Omental fat pad (tissue), 4 donors: Measurements from ENCODE around the gene BTRC. TPM values are rescaled to one million over a fixed set of nuclear protein-coding genes. Genes with fewer than 3 reads are reported as not detected.
A peak's percentile ranks its signal among the peaks of the same experiment; 100 is the strongest.
"Not testable (repeated sequence)": the region's sequence is repeated elsewhere in the genome, so short reads cannot be mapped to it uniquely, and the experiment has no call there.

Experiments used
- ATAC-seq: fragments of 150-250 bp; one replicate; pipeline ENCODE4 v1.9.1; 2016; ENCODE audit warnings: mild to moderate bottlenecking, moderate library complexity; ENCODE audit not compliant: low FRiP score
- DNase-seq: peaks from one replicate; pipeline ENCODE4 v3.0.0-alpha.2; 2019; ENCODE audit warnings: low spot score
- CTCF ChIP-seq, 3 donors: fragments of 450-650 bp; IDR thresholded peaks; one replicate each; pipeline ENCODE4 v1.5.1; 2016 to 2017; ENCODE audit warnings: antibody characterized with exemption in 3 of 3, mild to moderate bottlenecking in 3 of 3, moderate library complexity in 2 of 3
- total RNA-seq, 4 donors: library from RNA; depleted of rRNA; stranded (reverse); fragments of >200 nt; gene quantifications; one replicate each; pipeline ENCODE4 v1.1.0, GENCODE V29; 2016

Gene BTRC
- total RNA-seq, 4 donors from 2014 or later, result 9.2 to 14.4 (median 14.0) TPM

- no peak for DNase-seq
- no peak for TF ChIP-seq CTCF (IDR thresholded peaks at IDR 0.05)
- no peak for ATAC-seq
These were observed 226.8 kb downstream of the BTRC start for GRCh38 chr10:101580486-101581399.

- TF ChIP-seq CTCF (IDR thresholded peaks at IDR 0.05), result no peak
- DNase-seq (no peak), ATAC-seq (no peak)
These were observed 231.9 kb downstream of the BTRC start for GRCh38 chr10:101585841-101586240.

- TF ChIP-seq CTCF (IDR thresholded peaks at IDR 0.05), result no peak
- DNase-seq (peak; percentile 98), ATAC-seq (peak; percentile 96)
These were observed 234.0 kb downstream of the BTRC start, which contains the start of the genes DPCD and POLL for GRCh38 chr10:101587725-101588653. TSS of gene DPCD (plus strand) at chr10:101588321. CDS start at chr10:101588337, 16 bp downstream. TSS of gene POLL (minus strand) at chr10:101588257. CDS start at chr10:101587360, 897 bp downstream.

GRCh38 chr10:101588879-101589278, 234.9 kb downstream of the BTRC start:
- no peak for TF ChIP-seq CTCF (IDR thresholded peaks at IDR 0.05)
- DNase-seq, result no peak
- no peak for ATAC-seq

GRCh38 chr10:101593331-101593730, 239.4 kb downstream of the BTRC start:
- not testable (repeated sequence) for ATAC-seq, DNase-seq

- DNase-seq (no peak), ATAC-seq (no peak)
- TF ChIP-seq CTCF (IDR thresholded peaks at IDR 0.05), result no peak
These were observed 241.8 kb downstream of the BTRC start for GRCh38 chr10:101595591-101596433.
